ENCODE measurements around the gene CENPU.

CENPU gene

DNA sequence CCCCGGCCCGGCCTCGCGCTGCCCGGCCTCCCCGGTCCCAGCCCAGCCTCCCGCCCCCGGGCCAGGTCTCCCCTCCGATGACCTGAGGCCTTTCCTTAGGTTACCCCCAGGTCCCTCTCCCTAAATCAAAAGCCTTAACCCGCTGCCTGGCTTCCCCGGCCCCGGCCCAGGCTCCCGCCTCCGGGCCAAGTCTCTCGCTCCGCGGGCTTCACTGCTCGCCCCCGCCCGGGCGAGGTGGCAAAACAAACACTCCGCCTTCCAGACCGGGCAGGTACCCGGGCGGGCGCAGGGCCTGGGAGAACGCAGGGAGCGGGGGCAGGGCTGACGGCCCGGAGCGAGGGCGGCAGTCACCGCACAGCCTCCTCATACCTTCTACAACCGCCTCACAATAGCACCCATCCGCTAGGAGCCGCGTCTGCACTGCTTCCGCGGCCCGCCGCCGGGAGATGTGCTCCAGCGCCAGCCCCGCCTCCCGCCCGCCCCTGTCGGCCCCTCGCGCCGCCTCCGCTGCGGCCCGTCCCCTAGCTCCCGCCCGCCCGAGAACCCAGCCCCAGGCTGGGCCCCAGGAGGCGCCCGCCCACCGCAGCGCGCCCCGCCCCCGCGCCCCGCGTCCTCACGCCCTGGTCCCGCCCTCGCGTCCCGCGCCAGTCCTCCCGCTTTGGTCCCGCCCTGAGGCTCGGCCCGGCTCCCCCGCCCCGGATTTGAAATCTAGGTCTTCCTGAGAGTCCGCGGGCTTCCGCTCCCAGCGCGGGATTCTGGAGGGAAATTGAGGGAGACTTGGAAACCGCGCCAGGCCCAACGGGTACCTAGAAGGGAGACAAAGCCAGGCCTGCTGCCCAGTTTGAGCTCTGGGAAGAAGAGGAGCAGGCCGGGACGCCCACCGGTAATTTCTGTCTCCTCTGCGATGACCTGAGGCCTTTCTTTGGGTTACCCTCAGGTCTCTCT lies 84.6 kb downstream of the CENPU start, which contains the start of the genes CASP3 and PRIMPOL:
TSS of gene CASP3 (minus strand) at position 422 of the 945 bp plus-strand sequence. CDS start 10,994 bp downstream, outside the sequence.
TSS of gene PRIMPOL (plus strand) at position 713 of the 945 bp plus-strand sequence. CDS start 7,403 bp downstream, outside the sequence.
- H3K4me3 ChIP-seq (ENCODE audit: low read length): peak within 1 kb of the TSS; percentile 88
- DNase-seq (ENCODE audit: low read depth): peak; percentile 95
- TF ChIP-seq, protein P1, sequence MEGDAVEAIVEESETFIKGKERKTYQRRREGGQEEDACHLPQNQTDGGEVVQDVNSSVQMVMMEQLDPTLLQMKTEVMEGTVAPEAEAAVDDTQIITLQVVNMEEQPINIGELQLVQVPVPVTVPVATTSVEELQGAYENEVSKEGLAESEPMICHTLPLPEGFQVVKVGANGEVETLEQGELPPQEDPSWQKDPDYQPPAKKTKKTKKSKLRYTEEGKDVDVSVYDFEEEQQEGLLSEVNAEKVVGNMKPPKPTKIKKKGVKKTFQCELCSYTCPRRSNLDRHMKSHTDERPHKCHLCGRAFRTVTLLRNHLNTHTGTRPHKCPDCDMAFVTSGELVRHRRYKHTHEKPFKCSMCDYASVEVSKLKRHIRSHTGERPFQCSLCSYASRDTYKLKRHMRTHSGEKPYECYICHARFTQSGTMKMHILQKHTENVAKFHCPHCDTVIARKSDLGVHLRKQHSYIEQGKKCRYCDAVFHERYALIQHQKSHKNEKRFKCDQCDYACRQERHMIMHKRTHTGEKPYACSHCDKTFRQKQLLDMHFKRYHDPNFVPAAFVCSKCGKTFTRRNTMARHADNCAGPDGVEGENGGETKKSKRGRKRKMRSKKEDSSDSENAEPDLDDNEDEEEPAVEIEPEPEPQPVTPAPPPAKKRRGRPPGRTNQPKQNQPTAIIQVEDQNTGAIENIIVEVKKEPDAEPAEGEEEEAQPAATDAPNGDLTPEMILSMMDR (conservative IDR thresholded peaks at IDR 0.05; ENCODE audit: low read length): peak; percentile 31

DNA sequence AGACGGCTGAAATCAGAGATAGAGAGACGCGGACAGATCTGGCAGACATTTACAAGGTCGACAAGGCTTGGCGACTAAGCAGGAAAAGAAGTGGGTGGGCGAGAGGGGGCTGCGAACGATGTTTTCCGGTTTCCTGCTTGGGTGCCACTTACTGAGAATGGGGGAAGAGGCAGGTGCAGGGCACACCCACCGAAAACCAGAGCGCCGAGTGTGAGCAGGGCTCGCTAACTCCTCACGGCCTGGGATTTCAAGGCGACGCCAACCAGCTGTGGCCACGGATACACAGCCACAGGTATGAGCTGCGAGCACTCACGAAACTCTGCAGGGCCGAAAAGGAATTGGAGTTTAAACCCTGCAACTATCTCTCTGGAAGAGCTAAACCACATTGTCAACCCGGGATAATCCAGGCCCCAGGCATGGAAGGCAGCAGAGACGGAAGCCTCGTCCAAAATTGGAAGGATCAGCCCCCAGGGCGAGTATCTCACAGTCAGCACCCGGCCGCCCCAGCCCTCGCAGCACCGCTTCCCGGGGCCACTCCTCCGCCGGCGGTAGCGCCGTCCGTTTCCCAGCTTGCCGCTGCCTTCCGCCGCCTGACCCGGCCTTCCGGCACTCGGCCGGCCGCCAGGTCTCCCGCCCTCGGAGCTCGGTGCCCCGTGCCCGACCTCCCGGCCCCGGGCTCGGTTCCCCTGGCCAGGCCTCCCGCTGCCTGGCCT lies 85.4 kb downstream of the CENPU start:
- DNase-seq (ENCODE audit: low read depth): peak; percentile 51
- TF ChIP-seq, protein P1 (conservative IDR thresholded peaks at IDR 0.05; ENCODE audit: low read length): no peak
- peak overlapping the region; percentile 83 for H3K4me3 ChIP-seq (ENCODE audit: low read length)

DNA sequence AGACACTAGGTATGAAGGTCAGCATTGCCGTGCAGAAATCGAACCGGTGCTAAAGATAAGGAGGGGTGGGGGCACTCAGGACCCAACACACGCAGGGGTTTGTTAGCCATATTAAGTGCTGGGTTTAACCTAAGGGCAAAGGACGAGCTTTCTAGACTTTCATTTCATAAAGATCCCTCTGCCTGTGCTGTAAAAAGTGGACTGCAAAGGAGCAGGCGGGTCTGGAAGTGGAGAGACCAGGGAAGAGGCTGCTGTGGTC lies 85.9 kb downstream of the CENPU start:
- TF ChIP-seq, protein P1 (conservative IDR thresholded peaks at IDR 0.05; ENCODE audit: low read length): no peak
- peak overlapping the region; percentile 83 for H3K4me3 ChIP-seq (ENCODE audit: low read length)
- DNase-seq (ENCODE audit: low read depth): no peak

DNA sequence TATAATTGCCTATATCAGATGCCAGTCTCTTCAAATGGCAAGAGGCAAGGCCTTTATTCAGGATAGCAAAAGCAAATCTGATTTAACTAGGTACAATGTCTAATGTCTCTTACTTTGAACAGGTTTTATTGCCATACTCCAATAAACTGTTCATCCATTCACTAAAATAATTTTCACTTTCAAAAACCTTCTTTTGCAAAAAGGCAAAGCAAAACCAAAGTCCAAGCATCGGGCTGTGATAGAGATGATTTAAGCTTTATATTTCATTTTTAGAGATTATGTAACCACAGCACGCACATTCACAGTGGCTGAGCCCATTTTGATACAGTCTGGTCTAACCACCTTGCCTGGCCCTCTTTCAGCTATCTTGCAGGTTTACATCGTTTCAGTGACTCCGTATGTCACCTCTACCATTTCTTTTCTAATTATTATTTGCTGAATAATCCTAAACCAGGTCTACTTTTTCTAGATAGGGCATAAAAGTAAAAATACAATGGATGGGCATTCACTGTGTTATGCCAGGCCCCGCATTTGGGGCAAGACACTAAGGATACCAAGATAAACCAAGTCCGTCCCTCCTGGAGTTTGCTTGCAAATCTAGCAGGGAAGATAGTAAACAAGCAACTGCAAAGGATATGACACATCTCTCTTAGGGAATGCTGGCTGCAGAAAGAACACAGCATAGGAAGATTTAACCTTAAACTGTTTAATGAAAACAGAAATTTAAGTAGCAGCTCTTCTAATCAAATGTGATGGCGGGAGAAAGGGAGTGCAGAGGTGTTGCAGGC lies 86.4 kb downstream of the CENPU start:
- H3K4me3 ChIP-seq (ENCODE audit: low read length): peak overlapping the region; percentile 83
- TF ChIP-seq, protein P1 (conservative IDR thresholded peaks at IDR 0.05; ENCODE audit: low read length): no peak
- peak; percentile 15 for DNase-seq (ENCODE audit: low read depth)

DNA sequence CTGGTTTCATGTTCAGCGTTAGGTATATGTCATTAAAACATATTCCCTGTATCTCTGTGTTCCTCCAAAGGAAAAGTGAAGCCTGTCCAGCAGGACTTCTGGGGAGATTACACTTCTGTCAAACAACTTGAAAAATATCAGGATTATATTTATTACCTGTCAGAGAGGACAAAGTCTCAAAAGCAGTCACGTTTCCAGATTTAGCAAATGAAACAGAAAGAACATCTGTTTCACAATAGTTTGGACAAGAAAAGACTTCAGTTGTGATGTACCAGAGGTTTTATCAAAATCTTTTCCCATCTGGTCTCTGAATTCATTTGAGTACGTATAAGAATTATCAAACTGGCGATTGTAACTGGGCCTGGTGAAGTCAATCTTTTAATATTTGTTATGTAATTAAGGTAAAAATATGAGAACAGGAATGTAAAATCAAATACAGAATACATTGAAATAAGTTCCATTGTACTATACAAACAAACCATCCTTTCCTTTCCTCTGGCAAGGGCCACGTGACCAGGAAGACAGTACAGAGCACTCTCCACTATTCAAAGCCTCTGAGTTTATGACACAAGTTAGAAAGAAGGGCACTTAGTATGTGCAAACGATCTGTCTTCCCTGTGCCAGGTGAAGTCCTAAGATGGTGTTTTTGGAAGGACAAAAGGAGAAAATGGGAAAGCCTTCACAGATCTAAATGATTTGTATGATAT lies 87.8 kb downstream of the CENPU start:
- DNase-seq (ENCODE audit: low read depth): no peak
- no peak overlapping the region for H3K4me3 ChIP-seq (ENCODE audit: low read length)

More for the DNA sequence above, 87.8 kb downstream of the CENPU start:
- TF ChIP-seq, protein P1 (conservative IDR thresholded peaks at IDR 0.05; ENCODE audit: low read length): no peak

All from AG10803 (cell line).